Endothelial cell (in vitro differentiated cells): ENCODE results near the gene RSAD2. TPM values are rescaled to one million over a fixed set of nuclear protein-coding genes. Genes with fewer than 3 reads are reported as not detected.

Source experiments
- DNase-seq: peaks from one replicate; pipeline ENCODE4 v3.0.0; 2021; ENCODE audit warnings: low spot score
- H3K27ac Mint-ChIP-seq: one replicate; pipeline ENCODE4 v1.8.0; 2021; ENCODE audit warnings: mixed read lengths, inconsistent platforms; ENCODE audit not compliant: unreplicated experiment
- H3K27me3 Mint-ChIP-seq: one replicate; pipeline ENCODE4 v1.8.0; 2021; ENCODE audit warnings: mild to moderate bottlenecking, moderate library complexity, mixed read lengths, inconsistent platforms; ENCODE audit not compliant: unreplicated experiment
- H3K36me3 Mint-ChIP-seq: one replicate; pipeline ENCODE4 v1.8.0; 2021; ENCODE audit warnings: mild to moderate bottlenecking, low read depth, mixed read lengths, inconsistent platforms; ENCODE audit not compliant: unreplicated experiment
- H3K4me1 Mint-ChIP-seq: one replicate; pipeline ENCODE4 v1.8.0; 2021; ENCODE audit warnings: mild to moderate bottlenecking, mixed read lengths, inconsistent platforms; ENCODE audit not compliant: unreplicated experiment
- H3K4me3 Mint-ChIP-seq: one replicate; pipeline ENCODE4 v1.8.0; 2021; ENCODE audit warnings: mild to moderate bottlenecking, mixed read lengths, inconsistent platforms; ENCODE audit not compliant: unreplicated experiment
- H3K9me3 Mint-ChIP-seq: one replicate; pipeline ENCODE4 v1.8.0; 2021; ENCODE audit warnings: mixed read lengths, inconsistent platforms; ENCODE audit not compliant: unreplicated experiment
- total RNA-seq: library from RNA; stranded (reverse); fragmentation: NEBNext Ultra II Directional; extraction: Animal tissue kit (Norgen Biotek cat#: 25700); gene quantifications from one replicate; pipeline ENCODE4 v1.2.1, GENCODE V29; 2021; ENCODE audit not compliant: unreplicated experiment
- TF ChIP-seq, protein P1 (sequence below): fragments of 200-600 bp; sonication (generic); IDR thresholded peaks from one replicate; pipeline ENCODE4 v1.5.0; 2021; ENCODE audit warnings: antibody characterized with exemption; ENCODE audit not compliant: unreplicated experiment

RSAD2 gene
- total RNA-seq, 1 donor from 2014 or later, result 0.28 TPM

DNA sequence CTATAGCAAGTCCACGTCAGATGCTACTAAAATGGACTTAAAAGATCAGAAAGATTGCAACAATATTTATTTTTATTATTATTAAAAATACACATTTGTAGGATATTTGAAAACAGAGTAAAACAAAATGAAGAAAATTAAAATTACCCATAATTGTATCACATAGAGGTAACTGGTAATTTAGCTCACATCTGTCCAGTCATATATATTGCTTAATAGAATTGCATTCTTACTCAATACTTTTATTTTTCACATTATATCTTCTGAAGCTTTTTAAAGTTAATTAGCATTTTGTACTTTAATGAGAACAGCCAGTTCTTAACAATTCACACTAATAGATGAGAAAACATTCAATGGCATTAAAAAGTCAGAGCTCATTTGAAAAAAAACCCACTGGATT, 28.1 kb downstream of the RSAD2 start:
- no peak overlapping the region for H3K27ac Mint-ChIP-seq
- H3K9me3 Mint-ChIP-seq, result no peaks in the 10 kb centered on the region
- H3K4me3 Mint-ChIP-seq, result no peak overlapping the region
- no peaks in the 10 kb centered on the region for H3K4me1 Mint-ChIP-seq
- no peaks in the 10 kb centered on the region for H3K36me3 Mint-ChIP-seq
- DNase-seq, result no peak
- peaks cover 1% of the 10 kb centered on the region for H3K27me3 Mint-ChIP-seq
- TF ChIP-seq, protein P1, sequence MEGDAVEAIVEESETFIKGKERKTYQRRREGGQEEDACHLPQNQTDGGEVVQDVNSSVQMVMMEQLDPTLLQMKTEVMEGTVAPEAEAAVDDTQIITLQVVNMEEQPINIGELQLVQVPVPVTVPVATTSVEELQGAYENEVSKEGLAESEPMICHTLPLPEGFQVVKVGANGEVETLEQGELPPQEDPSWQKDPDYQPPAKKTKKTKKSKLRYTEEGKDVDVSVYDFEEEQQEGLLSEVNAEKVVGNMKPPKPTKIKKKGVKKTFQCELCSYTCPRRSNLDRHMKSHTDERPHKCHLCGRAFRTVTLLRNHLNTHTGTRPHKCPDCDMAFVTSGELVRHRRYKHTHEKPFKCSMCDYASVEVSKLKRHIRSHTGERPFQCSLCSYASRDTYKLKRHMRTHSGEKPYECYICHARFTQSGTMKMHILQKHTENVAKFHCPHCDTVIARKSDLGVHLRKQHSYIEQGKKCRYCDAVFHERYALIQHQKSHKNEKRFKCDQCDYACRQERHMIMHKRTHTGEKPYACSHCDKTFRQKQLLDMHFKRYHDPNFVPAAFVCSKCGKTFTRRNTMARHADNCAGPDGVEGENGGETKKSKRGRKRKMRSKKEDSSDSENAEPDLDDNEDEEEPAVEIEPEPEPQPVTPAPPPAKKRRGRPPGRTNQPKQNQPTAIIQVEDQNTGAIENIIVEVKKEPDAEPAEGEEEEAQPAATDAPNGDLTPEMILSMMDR, result no peak

DNA sequence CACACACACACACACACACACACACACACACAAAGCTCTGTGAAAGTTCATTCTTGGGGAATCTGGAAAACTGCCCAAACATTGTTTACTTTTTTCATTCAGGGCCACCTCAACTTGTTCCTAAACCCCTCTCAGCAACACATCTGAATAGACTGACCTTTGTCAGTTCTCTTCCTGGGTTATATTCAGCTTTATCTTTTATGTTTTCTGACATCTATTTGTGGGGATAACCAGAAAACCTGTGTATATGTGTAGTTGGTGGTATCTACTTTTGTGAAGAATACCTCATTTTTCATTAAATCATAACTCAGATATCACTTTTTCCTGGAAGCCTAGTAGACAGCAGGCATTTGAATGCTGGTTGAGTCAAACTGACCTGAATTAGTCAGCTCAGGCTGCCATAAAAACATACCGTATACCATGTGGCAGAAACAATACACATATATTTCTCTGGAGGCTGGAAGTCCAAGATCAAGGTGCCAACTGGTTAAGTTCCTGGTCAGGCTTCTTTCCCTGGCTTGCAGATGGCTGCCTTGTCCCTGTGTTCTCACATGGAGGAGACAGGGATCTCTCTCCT, 28.7 kb downstream of the RSAD2 start:
- H3K27ac Mint-ChIP-seq, result no peak overlapping the region
- no peak overlapping the region for H3K4me3 Mint-ChIP-seq
- H3K27me3 Mint-ChIP-seq, result peaks cover 1% of the 10 kb centered on the region
- no peak for DNase-seq
- H3K9me3 Mint-ChIP-seq, result no peaks in the 10 kb centered on the region
- no peaks in the 10 kb centered on the region for H3K4me1 Mint-ChIP-seq
- TF ChIP-seq, protein P1, result no peak
- H3K36me3 Mint-ChIP-seq, result no peaks in the 10 kb centered on the region

DNA sequence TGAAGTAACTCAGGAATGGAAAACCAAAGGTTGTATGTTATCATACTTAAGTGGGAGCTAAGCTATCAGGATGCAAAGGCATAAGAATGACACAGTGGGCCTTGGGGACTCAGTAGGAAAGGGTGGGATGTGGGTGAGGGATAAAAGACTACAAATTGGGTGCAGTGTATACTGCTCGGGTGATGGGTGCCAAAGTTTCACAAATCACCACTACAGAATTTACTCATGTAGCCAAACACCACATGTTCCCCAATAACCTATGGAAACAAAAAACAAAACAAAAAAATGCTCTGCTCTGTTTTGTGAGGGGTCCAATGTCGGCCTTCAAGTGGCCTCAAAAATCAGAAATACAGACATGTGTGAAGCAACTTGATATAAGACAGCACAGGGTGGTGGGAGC, 30.7 kb downstream of the RSAD2 start:
- Mint-ChIP-seq H3K27me3 (peaks cover 3% of the 10 kb centered on the region), H3K36me3 (peaks cover 7% of the 10 kb centered on the region), H3K4me1 (no peaks in the 10 kb centered on the region), H3K4me3 (no peak overlapping the region), H3K9me3 (no peaks in the 10 kb centered on the region), H3K27ac (no peak overlapping the region)
- TF ChIP-seq, protein P1, result no peak
- no peak for DNase-seq

DNA sequence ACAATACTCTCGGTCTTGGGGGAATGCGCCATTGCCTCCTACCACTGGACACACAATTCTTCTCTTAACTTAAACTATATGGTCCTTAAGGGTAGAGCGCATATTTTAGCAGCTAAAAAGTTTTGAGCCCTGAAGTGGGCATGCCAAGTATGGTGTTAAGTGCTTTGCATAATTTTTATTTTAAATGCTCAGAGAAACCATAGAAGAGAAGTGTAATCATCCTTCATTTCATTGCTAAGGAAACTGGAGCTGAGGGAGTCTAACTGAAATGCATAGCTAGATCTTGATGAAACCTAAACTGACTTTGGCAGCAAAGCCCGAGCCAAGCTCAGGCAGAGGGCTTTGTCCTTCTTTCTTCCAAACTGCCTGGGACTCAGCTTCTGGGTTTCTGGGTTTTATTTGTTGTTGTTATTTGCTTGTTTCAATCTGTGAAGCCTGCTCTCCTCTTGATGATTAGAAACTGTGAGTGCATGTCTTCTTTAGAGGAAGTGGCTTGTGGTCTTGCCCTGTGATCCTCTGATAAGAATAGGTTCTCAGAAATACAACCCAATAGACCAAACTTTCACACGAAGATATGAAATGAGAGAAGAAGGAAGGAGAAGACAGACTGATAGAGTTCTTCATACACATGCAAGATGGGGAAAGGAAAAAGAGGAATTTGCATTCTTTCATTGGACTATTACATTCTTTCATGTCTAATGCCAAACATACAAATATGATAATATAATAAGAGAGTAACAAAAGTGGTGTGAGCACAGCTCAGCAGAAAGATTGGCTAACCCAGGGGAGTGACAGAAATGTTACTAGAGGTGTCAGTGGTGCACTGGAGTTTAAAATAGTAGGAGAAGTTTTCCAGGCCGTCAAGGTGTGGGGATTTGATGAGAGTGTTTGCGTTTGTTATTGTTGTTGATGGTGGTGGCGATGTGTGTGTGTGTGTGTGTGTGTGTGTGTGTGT, 32.1 kb downstream of the RSAD2 start:
- TF ChIP-seq, protein P1, result no peak
- H3K27me3 Mint-ChIP-seq, result peaks cover 3% of the 10 kb centered on the region
- H3K36me3 Mint-ChIP-seq, result peaks cover 12% of the 10 kb centered on the region
- no peak for DNase-seq
- no peak overlapping the region for H3K27ac Mint-ChIP-seq
- no peak overlapping the region for H3K4me3 Mint-ChIP-seq
- H3K4me1 Mint-ChIP-seq, result no peaks in the 10 kb centered on the region
- no peaks in the 10 kb centered on the region for H3K9me3 Mint-ChIP-seq

DNA sequence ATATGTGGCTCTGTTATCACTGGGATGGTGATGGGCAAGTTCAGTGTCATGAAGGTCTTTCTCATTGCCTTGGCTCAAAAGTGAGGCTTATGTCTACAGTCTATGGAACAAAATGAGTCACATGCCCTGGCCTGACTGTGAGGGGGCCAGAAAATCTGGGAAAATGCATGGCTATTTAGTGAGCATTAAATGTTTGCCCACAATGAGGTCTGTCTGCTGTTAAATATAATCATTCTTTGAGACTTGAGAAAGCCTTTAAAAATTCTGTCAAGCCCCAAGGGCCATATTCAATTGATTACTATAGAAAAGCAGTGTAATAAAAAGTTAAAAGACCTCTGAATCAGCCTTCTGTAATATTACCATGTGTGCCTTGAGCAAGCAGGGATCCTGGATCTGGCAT, 34.1 kb downstream of the RSAD2 start:
- H3K9me3 Mint-ChIP-seq, result no peaks in the 10 kb centered on the region
- no peak for DNase-seq
- H3K4me3 Mint-ChIP-seq, result no peak overlapping the region
- TF ChIP-seq, protein P1, result no peak
- peaks cover 3% of the 10 kb centered on the region for H3K27me3 Mint-ChIP-seq
- no peak overlapping the region for H3K27ac Mint-ChIP-seq
- H3K36me3 Mint-ChIP-seq, result peaks cover 12% of the 10 kb centered on the region
- no peaks in the 10 kb centered on the region for H3K4me1 Mint-ChIP-seq
